ENCODE results near the gene ZNF175.

Gene ZNF175

DNA sequence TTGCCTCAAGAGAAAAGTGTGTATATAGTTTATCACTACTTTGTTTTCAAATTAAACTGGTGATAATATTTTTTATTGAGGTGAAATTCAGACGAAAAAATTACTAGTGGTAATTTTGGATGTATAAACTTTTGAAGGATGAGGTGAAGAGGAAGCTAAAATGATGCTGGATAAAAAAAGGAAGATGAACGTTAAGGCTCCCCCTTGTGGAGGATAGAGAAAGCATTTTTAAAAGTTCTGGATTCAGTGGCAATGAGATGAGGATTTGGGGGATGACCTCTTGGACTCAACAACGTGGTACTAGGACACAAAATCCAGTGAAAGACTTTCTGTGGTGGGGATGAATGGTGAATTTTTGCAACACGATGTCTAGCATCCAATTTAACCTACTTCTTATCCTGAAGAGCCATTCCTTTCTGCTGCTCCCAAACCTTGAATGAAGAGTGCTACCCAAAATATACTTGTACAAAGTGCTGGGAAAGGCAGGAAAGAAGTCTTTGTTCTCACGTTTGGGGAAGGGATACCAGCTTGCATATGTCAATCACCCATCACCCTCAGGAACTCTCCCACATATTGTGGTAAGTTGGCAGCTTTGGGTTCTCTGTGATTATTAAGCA lies 66.4 kb downstream of the ZNF175 start:
- no peaks in the 10 kb centered on the region for H3K4me1 ChIP-seq (ENCODE audit: insufficient read depth, low read length)
- no peak overlapping the region for H3K9ac ChIP-seq (ENCODE audit: low read depth, low read length)
- H3K4me3 ChIP-seq (ENCODE audit: low read length): no peak overlapping the region
- no peak overlapping the region for H3K27ac ChIP-seq (ENCODE audit: low read depth, low read length)
- 0 out of 2 replicates have a peak, but pooled peaks cover 6% of the 10 kb centered on the region for H3K9me3 ChIP-seq (ENCODE audit: insufficient read depth, low read depth, low read length)
- WGBS: 8% methylated on average over 3 of the region's 5 CpGs
- H3K27me3 ChIP-seq (ENCODE audit: insufficient read depth, low read length): no peaks in the 10 kb centered on the region
- H3K36me3 ChIP-seq (ENCODE audit: insufficient read depth, low read length): no peaks in the 10 kb centered on the region

DNA sequence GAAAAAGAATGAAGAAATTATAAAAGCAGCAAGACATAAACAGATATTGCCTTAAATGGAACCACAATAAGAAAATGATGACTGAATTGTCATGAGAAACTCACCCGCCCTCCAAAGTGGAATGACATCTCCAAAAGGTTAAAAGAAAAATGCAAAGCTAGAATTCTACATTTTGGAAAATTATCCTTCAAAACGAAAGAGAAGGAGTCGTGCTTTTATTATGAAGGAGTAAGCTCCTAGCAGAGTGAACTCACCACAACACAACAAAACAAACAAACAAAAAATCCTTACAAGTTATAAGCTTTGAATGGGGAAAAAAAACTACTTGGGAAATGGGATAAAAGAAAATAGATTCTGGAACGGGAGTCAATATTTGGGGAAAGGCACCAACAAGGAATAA lies 68.8 kb downstream of the ZNF175 start:
- H3K4me1 ChIP-seq (ENCODE audit: insufficient read depth, low read length): no peaks in the 10 kb centered on the region
- H3K4me3 ChIP-seq (ENCODE audit: low read length): no peak overlapping the region
- 0 out of 2 replicates have a peak, but pooled peaks cover 6% of the 10 kb centered on the region for H3K9me3 ChIP-seq (ENCODE audit: insufficient read depth, low read depth, low read length)
- H3K36me3 ChIP-seq (ENCODE audit: insufficient read depth, low read length): no peaks in the 10 kb centered on the region
- 75% methylated on average over 1 of the region's 4 CpGs for WGBS
- H3K27me3 ChIP-seq (ENCODE audit: insufficient read depth, low read length): no peaks in the 10 kb centered on the region
- H3K9ac ChIP-seq (ENCODE audit: low read depth, low read length): no peak overlapping the region
- no peak overlapping the region for H3K27ac ChIP-seq (ENCODE audit: low read depth, low read length)

DNA sequence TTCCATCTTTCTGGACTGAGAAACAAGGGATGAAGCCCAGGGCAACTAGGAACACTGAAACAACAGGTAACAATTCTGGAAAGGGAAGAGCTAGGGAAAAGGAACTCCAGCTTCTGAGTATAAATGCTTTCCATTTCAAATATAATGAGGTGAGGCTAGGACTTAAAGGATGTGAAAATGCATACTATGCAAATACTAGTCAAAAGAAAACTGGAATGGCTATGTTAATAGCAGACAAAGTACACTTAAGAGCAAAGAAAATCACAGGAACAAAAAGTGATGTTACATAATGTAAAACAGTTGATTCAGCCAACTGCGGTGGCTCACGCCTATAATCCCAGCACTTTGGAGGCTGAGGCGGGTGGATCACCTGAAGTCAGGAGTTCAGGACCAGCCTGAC lies 69.3 kb downstream of the ZNF175 start:
- Histone ChIP-seq H3K36me3 (ENCODE audit: insufficient read depth, low read length) (no peaks in the 10 kb centered on the region), H3K4me3 (ENCODE audit: low read length) (no peak overlapping the region), H3K9ac (ENCODE audit: low read depth, low read length) (no peak overlapping the region), H3K4me1 (ENCODE audit: insufficient read depth, low read length) (no peaks in the 10 kb centered on the region), H3K27ac (ENCODE audit: low read depth, low read length) (no peak overlapping the region), H3K27me3 (ENCODE audit: insufficient read depth, low read length) (no peaks in the 10 kb centered on the region), H3K9me3 (ENCODE audit: insufficient read depth, low read depth, low read length) (0 out of 2 replicates have a peak, but pooled peaks cover 6% of the 10 kb centered on the region)
- 83% methylated on average over 3 of the region's 3 CpGs for WGBS

DNA sequence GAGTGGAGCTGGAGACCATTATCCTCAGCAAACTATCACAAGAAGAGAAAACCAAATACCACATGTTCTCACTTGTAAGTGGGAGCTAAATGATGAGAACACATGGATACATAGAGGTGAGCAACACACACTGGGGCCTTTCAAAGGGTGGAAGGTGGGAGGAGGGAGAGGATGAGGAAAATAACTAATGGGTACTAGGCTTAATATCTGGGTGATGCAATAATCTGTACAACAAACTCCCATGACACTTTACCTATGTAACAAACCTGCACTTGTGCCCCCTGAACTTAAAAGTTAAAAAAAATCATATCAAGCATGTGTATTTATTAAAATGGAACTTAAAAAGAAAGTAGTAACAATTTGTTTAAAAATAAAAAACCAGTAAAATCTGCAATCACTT lies 70.6 kb downstream of the ZNF175 start:
- H3K27me3 ChIP-seq (ENCODE audit: insufficient read depth, low read length): no peaks in the 10 kb centered on the region
- H3K9ac ChIP-seq (ENCODE audit: low read depth, low read length): no peak overlapping the region
- H3K4me3 ChIP-seq (ENCODE audit: low read length): no peak overlapping the region
- H3K27ac ChIP-seq (ENCODE audit: low read depth, low read length): no peak overlapping the region
- no peaks in the 10 kb centered on the region for H3K4me1 ChIP-seq (ENCODE audit: insufficient read depth, low read length)
- H3K36me3 ChIP-seq (ENCODE audit: insufficient read depth, low read length): no peaks in the 10 kb centered on the region
- H3K9me3 ChIP-seq (ENCODE audit: insufficient read depth, low read depth, low read length): 0 out of 2 replicates have a peak, but pooled peaks cover 6% of the 10 kb centered on the region
